T-helper 2 cell (primary cell): ENCODE results near the gene ZC3H12D.

Experiments
- DNase-seq, 5 experiments: peaks; one replicate each; pipeline versions ENCODE4 v3.0.0 to v3.0.0-alpha.2; 2012 to 2022

ZC3H12D gene

GRCh38 chr6:149457316-149457884 lies 27.4 kb downstream of the ZC3H12D start:
- no peak for DNase-seq

GRCh38 chr6:149456311-149457021 lies 28.3 kb downstream of the ZC3H12D start:
- no peak for DNase-seq

- DNase-seq, result no peak
Observed at GRCh38 chr6:149455031-149455732, 29.6 kb downstream of the ZC3H12D start.

- no peak for DNase-seq
Observed at GRCh38 chr6:149454346-149454848, 30.4 kb downstream of the ZC3H12D start.

GRCh38 chr6:149453597-149454345 lies 31.0 kb downstream of the ZC3H12D start:
- no peak for DNase-seq

- DNase-seq, result no peak
Observed at GRCh38 chr6:149452037-149452939, 32.5 kb downstream of the ZC3H12D start.

DNA sequence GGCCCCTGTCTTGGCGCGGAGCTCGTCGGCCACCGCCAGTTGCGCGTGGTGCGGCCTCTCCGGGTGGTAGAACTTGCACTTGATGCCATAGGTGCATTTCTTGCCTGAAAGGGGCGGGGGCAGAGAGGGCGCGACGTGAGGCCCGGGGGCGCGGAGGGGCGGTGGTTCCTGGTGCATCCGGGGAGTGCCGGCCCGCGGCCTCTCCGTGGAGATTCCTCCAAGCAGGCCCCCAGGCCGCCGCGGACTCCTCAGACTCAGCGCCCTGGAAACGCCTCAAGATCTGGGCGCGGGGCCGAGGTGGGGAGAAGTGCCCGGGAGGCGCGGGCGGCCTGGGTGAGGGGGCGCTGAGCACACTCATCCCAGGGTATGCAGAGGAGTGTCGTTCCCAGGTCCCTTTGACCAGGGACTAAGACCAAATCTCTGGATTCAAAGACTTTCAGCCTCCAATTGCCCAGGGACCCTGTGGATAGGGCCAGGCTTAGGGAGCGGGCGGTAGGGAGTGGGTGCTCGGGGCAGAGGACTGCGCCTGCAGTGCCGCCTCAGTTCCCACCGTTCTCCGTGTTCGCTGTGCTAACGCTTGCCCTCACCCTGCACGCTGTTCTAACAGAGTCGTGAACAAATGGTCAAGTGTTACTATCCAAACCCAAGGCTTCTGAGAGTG lies 33.3 kb downstream of the ZC3H12D start:
- DNase-seq, result no peak

DNA sequence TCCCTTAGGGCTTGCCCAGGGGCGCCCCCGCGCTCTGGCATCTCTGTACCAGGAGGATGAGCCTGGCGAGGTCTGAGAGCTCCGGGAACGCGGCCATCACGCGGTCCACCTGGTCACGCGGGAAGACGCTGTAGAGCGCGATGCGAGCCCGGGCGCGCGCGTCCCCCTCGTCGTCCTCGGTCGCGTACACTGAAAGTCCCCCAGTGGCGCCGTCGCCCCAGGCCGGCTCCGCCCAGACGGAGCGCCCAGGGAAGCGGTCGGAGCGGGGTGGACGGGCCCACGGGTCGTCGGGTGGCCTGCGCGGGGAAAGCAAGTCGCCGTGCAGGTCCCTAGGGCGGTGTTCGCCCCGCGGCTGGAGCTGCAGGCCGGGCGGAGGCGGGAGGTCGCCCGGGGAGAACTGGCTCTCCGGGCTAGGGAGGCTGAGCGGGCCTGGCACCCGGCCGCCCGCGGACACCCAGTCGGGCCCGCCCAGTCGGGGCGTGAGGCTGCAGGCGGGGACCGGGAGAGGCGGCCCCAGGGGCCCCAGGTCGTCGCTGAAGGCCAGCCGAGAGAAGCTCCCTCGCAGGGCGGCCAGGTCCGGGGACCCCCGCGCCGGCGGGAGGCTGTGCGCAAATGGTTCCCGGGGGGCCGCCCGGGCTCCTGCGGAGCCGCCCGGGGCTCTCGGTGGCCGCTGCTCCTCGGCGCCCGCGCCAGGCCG lies 34.0 kb downstream of the ZC3H12D start:
- no peak for DNase-seq

DNA sequence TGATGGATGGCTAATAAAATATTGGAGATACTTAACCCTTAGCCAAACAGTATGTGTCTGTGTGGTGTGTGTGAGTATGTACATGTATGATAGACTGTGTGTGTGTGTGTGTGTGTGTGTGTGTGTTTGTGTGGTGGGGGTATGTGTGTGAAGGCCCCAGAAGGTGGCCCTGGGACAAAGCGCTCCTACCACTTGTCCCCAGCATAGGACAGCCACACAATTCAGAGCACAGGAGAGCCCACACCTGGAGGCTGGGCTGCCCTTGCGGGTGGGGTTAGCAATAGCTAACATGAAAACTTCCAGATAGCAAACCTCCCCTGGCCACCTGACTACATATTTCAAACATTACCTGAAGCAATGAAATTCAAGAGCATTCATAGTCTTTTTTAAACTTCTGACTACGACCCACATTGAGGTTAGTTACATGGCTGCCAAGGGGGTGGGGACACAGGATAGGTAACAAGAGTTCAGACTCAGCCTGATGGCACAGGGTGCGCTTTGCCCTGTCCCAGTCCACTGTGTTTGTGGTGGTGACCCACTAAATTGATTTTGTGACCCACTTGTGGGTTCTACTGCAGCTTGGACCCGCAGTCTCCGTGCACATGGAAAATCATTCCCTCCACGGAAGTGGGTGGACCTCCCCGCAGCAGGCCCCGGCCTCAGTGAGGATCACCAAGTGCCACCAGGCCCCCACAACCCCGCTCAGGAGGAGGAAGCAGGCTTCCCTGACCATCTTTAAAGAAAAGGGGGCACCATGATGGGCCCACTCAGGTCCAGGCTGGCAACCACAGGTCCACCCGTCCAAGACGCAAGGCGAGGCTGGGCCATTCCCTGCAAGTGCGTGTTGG lies 34.8 kb downstream of the ZC3H12D start:
- DNase-seq, result no peak

DNA sequence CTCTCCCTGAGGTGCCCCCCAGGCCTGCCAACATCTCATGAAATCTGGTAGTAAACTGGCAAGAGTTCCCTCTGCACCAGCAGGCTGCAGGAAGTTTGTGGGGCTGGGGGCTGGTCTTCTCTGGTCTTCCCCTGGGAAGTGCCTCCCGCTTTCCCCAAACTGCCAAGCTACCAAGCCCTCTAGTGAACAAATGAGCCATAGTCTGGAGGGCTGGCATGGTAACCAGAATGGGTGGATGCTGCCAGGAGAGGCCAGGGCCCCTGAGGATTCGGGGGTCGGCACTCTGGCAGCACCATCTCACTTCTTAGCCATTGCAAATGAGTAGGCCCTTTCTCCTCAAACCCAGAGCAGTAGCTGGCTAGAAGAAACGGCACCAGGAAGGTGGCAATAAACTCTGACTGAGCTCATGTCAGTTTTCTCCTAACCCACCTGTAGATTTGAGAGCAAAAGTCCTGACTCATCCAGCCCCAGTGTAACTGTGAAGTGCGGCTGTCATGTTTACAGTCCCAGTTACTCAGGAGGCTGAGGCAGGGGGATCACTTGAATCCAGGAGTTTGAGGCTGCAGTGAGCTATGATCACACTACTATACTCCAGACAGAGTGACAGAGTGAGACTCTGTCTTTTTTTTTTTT lies 35.9 kb downstream of the ZC3H12D start:
- DNase-seq, result no peak

DNA sequence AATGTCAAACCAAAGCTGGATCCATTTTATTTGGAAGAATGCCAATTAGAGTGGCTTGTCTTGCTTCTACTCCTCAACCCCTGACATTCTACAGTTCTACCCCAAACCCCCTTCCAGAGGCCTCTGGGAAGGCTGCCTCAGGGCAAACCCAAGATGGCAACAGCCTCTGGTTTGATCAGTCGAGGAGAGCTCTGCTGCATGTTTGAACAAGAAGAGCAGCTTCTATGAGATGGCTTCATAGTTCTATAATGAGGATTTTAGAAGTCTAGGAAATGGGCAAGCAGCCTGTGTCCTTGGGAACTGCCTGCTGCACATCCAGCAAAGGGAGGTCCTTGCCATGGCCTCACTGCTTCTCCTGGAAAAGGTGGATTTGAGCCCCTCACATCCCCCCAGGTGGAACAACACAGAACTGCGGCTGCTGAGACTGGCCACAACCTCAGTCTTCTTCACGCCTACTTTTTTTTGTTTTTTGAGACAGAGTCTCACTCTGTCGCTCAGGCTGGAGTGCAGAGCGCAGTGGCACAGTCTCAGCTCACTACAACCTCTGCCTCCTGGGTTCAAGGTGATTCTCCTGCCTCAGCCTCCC lies 37.9 kb downstream of the ZC3H12D start:
- DNase-seq, result no peak

- DNase-seq, result peak in 1 of 5 experiments; percentile 16
Observed at GRCh38 chr6:149445573-149445972, 39.2 kb downstream of the ZC3H12D start.

- peak in 1 of 5 experiments; percentile 59 for DNase-seq
Observed at GRCh38 chr6:149445095-149445466, 39.7 kb downstream of the ZC3H12D start.

- DNase-seq, result peak in 1 of 5 experiments; percentile 17
Observed at GRCh38 chr6:149444360-149445094, 40.3 kb downstream of the ZC3H12D start.

DNA sequence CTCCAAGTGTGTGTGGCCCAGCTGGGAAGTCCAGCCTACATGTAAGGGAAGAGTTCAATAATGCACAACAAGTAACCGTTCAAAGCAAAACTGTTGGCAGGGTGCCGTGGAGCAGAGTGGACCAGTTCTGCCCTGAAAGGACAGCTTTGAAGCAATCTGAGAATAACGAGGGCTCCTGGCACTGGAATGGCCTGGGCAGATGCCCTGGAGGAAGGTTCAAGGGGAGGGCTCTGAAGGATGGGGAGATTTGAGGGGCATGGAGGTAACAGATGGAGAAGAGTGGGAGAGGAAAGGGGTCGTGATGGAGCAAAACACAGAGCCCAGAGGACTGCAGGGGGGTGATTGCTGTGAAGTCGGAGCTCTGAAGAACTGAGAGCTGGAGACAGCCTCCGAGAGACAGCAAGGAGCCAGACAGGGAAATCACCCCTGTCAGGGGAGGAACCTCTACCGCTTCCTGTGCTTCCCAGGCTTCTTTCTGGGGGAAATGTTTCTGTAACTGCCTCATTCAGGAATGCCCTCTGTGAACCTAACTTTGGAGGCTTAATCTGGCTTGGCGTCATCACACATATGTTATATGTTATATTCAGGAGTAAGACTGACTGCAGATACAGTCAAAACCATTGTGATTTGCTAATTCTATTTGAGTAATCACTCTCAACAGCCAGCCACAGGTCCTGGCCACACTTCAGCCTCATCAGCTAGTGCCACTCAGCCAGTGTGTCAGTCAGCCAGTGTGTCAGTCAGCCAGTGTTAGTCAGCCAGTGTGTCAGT lies 41.2 kb downstream of the ZC3H12D start:
- DNase-seq, result peak in 1 of 5 experiments; percentile 51

DNA sequence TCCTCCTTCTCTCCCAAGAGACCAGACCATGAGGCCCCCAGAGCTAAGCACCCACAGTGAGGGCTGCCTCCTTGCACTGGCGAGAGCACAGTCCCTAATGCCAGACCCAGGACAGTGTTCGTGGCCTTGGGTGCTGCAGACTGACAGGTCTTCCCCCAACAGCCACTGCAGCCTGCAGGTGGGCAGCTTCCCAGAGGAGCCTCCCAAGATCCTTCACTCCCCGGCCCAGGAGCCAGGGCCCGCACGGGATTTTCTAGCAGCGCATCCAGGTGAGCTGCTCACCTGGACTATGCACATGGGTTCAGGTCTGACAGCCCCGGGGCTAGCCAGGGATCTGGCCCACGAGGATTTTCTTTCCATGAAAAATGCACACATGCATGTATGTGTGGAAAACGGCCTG lies 43.1 kb downstream of the ZC3H12D start:
- DNase-seq, result no peak
